Spinal cord (tissue), 10 donors: ENCODE measurements around the gene MAD2L2. TPM values are rescaled to one million over a fixed set of nuclear protein-coding genes. Genes with fewer than 3 reads are reported as not detected.

Experiments
- DNase-seq, 6 donors: peaks; one replicate each; pipeline versions ENCODE4 v3.0.0 to v3.0.0-alpha.2; 2013 to 2015; ENCODE audit warnings: low spot score in 6 of 6, low read depth in 4 of 6
- H3K27ac ChIP-seq: one replicate; pipeline ENCODE4 v1.5.1; 2013; ENCODE audit warnings: low read depth, low read length, control low read depth
- H3K27me3 ChIP-seq: one replicate; pipeline ENCODE4 v1.6.1; 2013; ENCODE audit warnings: low read length; ENCODE audit not compliant: control insufficient read depth, insufficient read depth
- H3K36me3 ChIP-seq: one replicate; pipeline ENCODE4 v1.6.1; 2013; ENCODE audit warnings: low read length; ENCODE audit not compliant: control insufficient read depth, insufficient read depth
- H3K4me1 ChIP-seq: one replicate; pipeline ENCODE4 v1.6.1; 2013; ENCODE audit warnings: low read length; ENCODE audit not compliant: control insufficient read depth, insufficient read depth
- H3K4me3 ChIP-seq: one replicate; pipeline ENCODE4 v1.5.1; 2013; ENCODE audit warnings: low read depth, low read length, control low read depth
- H3K9me3 ChIP-seq: one replicate; pipeline ENCODE4 v1.6.1; 2013; ENCODE audit warnings: low read length; ENCODE audit not compliant: control insufficient read depth, insufficient read depth
- WGBS: methylation state at CpG from one replicate; pipeline ENCODE4 v1.1.5; 2013; ENCODE audit warnings: missing lambda C conversion rate; ENCODE audit not compliant: insufficient coverage; 5-methylcytosine and 5-hydroxymethylcytosine counted together
- polyA plus RNA-seq, 2 donors: library from polyadenylated mRNA; unstranded; fragments of 120-200 nt; gene quantifications; one replicate each; pipeline ENCODE4 v1.2.1, GENCODE V29; 2013; ENCODE audit not compliant: insufficient read length in 2 of 2
- total RNA-seq, 2 donors: library from RNA; depleted of rRNA in 1 of 2; stranded (reverse); fragments of 120-200 nt in 1 of 2; fragments of >200 nt in 1 of 2; gene quantifications; one replicate each; pipeline versions ENCODE4 v1.2.3 to v1.2.4, GENCODE V29; 2013 to 2014
- donor health status: healthy.

The MAD2L2 gene
- total and polyA plus RNA-seq, 4 donors: 27.3 to 70.8 (median 62.3) TPM

DNA sequence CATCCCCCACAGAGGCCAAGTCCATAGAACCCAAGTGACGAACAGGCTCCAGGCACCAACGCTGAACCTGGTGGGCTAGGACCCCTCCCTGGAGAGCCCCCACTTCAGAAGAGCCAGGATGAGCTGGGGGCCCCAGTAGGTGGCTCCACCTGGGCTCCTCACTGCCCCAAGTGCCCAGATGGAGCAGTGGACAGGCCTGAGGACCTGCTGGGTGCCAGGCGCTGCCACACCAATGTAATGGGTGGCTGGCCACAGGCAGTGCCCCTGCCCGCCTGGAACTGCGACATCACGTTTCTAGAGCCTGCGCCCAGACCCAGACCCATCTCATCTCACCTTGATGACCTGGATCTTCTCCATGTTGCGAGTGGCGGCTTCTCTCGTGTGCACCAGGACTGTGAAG lies 5.6 kb downstream of the MAD2L2 start:
- WGBS: 93% methylated on average over 8 of the region's 10 CpGs
- Histone ChIP-seq H3K4me1 (peaks cover 8% of the 10 kb centered on the region), H3K9me3 (no peaks in the 10 kb centered on the region), H3K4me3 (no peak overlapping the region), H3K27ac (no peak overlapping the region), H3K36me3 (peaks cover 72% of the 10 kb centered on the region), H3K27me3 (no peaks in the 10 kb centered on the region)
- DNase-seq: no peak

DNA sequence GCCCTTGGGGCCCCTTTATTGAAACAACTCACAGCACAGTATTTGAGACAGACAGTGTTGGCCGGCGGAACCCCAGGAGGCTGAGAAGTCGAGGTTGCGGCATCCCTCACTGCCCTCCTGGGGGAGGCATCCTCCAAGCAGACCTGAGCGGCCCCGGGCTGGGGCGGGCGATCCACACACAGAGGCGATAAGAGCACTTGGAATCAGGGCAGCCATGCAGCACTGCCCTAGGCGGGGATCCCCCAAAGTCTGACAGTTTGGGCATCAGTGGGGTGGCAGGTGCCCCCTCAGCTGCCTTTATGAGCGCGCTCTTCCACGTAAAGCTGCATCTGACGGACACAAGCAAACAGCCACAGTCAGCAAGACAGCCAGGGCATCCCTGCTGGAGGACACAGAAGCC lies 6.5 kb downstream of the MAD2L2 start:
- 91% methylated on average over 13 of the region's 14 CpGs for WGBS
- Histone ChIP-seq H3K36me3 (peaks cover 76% of the 10 kb centered on the region), H3K27ac (no peak overlapping the region), H3K4me3 (no peak overlapping the region), H3K4me1 (peaks cover 1% of the 10 kb centered on the region), H3K9me3 (no peaks in the 10 kb centered on the region), H3K27me3 (no peaks in the 10 kb centered on the region)
- DNase-seq: no peak

DNA sequence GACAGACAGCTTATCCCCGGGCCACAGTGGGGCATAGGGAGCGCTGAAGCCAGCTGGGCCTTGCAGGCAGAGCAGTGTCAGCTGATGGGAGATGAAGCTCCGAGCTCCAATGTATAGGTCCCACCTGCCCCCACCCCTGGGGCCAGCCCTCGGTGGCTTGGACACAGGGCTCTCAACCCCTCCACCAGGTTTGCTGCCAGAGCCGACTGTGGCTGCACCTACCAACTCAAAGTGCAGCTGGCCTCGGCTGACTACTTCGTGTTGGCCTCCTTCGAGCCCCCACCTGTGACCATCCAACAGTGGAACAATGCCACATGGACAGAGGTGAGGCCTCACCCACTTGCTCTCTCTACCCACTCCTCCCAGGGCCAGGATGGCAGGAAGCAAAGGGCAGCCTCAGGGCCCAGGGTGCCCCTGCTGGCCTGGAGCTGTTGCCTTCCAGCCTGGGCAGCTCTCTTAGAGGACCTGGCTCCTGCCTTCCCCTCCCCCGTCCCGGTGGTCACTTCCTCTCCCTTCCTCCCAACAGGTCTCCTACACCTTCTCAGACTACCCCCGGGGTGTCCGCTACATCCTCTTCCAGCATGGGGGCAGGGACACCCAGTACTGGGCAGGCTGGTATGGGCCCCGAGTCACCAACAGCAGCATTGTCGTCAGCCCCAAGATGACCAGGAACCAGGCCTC lies 7.7 kb downstream of the MAD2L2 start:
- peaks cover 2% of the 10 kb centered on the region for H3K4me1 ChIP-seq
- H3K27me3 ChIP-seq: no peaks in the 10 kb centered on the region
- H3K27ac ChIP-seq: no peak overlapping the region
- WGBS: 97% methylated on average over 12 of the region's 14 CpGs
- H3K36me3 ChIP-seq: peaks cover 87% of the 10 kb centered on the region
- no peaks in the 10 kb centered on the region for H3K9me3 ChIP-seq
- no peak overlapping the region for H3K4me3 ChIP-seq
- no peak for DNase-seq

GRCh38 chr1:11671544-11672286 lies 9.2 kb downstream of the MAD2L2 start:
- Histone ChIP-seq H3K4me3 (no peak overlapping the region), H3K27ac (no peak overlapping the region), H3K4me1 (peaks cover 2% of the 10 kb centered on the region), H3K36me3 (peaks cover 82% of the 10 kb centered on the region), H3K27me3 (no peaks in the 10 kb centered on the region), H3K9me3 (no peaks in the 10 kb centered on the region)
- 87% methylated on average over 13 of the region's 14 CpGs for WGBS
- no peak for DNase-seq

GRCh38 chr1:11671205-11671543 lies 9.8 kb downstream of the MAD2L2 start:
- no peak for DNase-seq
- Histone ChIP-seq H3K36me3 (peaks cover 77% of the 10 kb centered on the region), H3K27ac (no peak overlapping the region), H3K9me3 (no peaks in the 10 kb centered on the region), H3K4me3 (no peak overlapping the region), H3K27me3 (no peaks in the 10 kb centered on the region), H3K4me1 (peaks cover 2% of the 10 kb centered on the region)
- WGBS: 95% methylated on average over 6 of the region's 6 CpGs

- H3K27me3 ChIP-seq: no peaks in the 10 kb centered on the region
- H3K27ac ChIP-seq: no peak overlapping the region
- H3K4me3 ChIP-seq: no peak overlapping the region
- H3K9me3 ChIP-seq: no peaks in the 10 kb centered on the region
- WGBS: 81% methylated on average over 5 of the region's 6 CpGs
- H3K4me1 ChIP-seq: peaks cover 2% of the 10 kb centered on the region
- no peak for DNase-seq
- peaks cover 72% of the 10 kb centered on the region for H3K36me3 ChIP-seq
Measured at GRCh38 chr1:11670747-11671146, 10.2 kb downstream of the MAD2L2 start.

DNA sequence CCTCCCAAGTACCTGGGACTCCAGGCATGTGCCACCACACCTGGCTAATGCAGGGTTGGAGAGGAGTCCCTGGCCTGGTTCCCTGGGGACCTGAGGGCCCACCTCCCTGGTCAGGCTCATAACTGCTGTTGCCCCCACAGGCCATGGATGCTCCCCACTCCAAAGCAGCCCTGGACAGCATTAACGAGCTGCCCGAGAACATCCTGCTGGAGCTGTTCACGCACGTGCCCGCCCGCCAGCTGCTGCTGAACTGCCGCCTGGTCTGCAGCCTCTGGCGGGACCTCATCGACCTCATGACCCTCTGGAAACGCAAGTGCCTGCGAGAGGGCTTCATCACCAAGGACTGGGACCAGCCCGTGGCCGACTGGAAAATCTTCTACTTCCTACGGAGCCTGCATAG lies 12.4 kb downstream of the MAD2L2 start:
- no peaks in the 10 kb centered on the region for H3K9me3 ChIP-seq
- H3K27me3 ChIP-seq: no peaks in the 10 kb centered on the region
- H3K4me1 ChIP-seq: peaks cover 15% of the 10 kb centered on the region
- no peak overlapping the region for H3K27ac ChIP-seq
- H3K4me3 ChIP-seq: no peak overlapping the region
- DNase-seq: no peak
- 79% methylated on average over 12 of the region's 14 CpGs for WGBS
- H3K36me3 ChIP-seq: peaks cover 51% of the 10 kb centered on the region

DNA sequence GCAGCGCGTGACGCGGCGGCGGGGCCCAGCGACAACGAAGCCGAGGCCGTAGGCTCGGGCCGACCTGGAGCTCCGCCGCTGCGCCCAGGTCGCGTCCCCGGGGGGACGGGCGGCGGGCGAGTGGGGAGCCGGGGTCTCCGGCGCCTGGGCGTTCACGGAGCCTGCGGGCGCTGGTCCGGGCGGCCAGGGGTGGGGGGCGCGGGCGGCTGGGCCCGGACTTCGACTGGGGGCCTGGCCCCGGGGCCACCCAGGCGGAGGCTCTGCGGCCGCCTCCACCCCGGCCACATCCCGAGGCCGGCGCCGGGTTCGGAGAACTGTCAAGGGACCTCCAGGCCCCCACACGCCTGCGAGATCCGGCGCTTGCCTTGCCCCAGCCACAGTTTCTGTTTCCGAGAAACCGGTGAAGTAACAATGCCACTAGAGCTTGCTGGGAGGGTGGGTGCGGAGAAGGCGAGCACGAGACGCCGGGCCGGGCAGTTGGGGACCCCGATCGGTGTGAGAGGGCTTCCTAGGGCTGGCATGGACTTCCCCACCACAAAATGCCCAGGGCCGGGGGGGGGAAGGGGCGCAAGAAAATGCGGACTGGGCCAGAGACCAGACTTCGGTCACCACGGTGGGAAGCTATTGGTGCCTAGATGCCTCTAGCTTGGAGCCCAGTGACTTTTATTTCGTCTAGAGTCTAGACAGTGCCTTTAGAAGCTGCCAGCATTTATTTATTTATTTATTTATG lies 16.4 kb downstream of the MAD2L2 start:
- H3K27me3 ChIP-seq: no peaks in the 10 kb centered on the region
- H3K4me1 ChIP-seq: peaks cover 15% of the 10 kb centered on the region
- peak overlapping the region; percentile 32 for H3K4me3 ChIP-seq
- H3K27ac ChIP-seq: peak overlapping the region; percentile 40
- peak in 3 of 6 donors; percentile 33 to 70 (median 65) for DNase-seq
- H3K9me3 ChIP-seq: no peaks in the 10 kb centered on the region
- under 1% methylated on average over 61 of the region's 66 CpGs for WGBS
- peaks cover 45% of the 10 kb centered on the region for H3K36me3 ChIP-seq

DNA sequence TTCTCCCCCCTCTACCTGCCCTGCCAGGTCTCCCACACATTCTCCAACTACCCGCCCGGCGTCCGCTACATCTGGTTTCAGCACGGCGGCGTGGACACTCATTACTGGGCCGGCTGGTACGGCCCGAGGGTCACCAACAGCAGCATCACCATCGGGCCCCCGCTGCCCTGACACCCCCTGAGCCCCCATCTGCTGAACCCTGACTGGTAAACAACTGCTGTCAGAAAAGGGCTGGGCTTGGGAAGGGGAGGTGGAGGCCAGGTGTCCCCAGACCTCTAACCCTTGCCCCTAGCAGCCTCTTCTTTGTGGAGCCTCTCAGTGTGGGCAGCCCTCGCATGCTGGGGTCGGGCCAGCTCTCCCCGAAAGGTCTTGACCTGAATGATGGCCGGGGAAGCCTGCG lies 19.8 kb downstream of the MAD2L2 start:
- Histone ChIP-seq H3K4me3 (no peak overlapping the region), H3K27me3 (no peaks in the 10 kb centered on the region), H3K36me3 (peaks cover 54% of the 10 kb centered on the region), H3K27ac (no peak overlapping the region), H3K9me3 (no peaks in the 10 kb centered on the region), H3K4me1 (peaks cover 16% of the 10 kb centered on the region)
- 92% methylated on average over 17 of the region's 17 CpGs for whole genome bisulfite sequencing
- DNase-seq: no peak
